ENCODE measurements around the gene ACSF3. TPM values are rescaled to one million over a fixed set of nuclear protein-coding genes. Genes with fewer than 3 reads are reported as not detected.

ACSF3 gene
- total RNA-seq, 1 experiment from 2014 or later = 74.5 TPM

DNA sequence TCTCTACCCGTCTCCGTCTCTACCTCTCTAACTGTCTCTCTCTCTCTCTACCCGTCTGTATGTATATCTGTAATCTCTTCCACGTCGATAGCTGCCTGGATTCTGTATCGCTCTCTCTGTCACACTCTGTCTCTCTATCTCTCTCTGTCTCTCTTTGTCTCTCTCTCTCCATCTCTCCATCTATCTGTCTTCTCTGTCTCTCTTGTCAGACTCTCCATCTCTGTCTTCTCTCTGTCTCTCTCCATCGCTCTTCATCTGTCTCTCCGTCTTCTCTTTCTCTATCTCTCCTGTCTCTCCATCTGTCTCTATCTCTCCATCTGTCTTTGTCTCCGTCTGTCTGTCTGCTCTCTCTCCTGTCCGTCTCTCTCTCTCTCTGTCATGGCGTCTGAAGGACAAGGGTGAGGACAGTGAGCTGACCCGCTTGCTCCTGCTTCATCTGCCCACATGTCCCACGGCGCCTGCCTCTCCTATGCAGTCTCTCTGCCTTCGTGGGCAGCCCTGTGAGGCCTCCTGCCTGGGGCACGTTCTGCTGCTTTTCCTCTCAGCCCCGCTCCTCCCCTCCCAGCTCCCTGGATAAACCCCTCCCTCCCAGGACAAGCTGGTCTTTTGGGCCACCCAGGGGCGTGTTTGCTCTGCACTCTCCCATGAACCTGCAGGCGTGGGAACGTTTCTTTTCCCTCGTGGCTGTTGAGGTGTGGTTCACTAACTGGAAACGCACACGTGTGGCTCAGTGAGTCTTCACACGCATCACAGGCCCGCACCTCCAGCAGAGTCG, 18.9 kb downstream of the ACSF3 start:
- BruUV-seq (replicated peaks) = no TSS peak
- ATAC-seq = no peak
- H3K36me3 ChIP-seq (ENCODE audit: control insufficient read depth in 1 of 2, insufficient read depth in 2 of 2, low read length in 2 of 2) = peaks cover 23 to 31% of the 10 kb centered on the region in 2 experiments; a peak in 3 of 4 replicates

DNA sequence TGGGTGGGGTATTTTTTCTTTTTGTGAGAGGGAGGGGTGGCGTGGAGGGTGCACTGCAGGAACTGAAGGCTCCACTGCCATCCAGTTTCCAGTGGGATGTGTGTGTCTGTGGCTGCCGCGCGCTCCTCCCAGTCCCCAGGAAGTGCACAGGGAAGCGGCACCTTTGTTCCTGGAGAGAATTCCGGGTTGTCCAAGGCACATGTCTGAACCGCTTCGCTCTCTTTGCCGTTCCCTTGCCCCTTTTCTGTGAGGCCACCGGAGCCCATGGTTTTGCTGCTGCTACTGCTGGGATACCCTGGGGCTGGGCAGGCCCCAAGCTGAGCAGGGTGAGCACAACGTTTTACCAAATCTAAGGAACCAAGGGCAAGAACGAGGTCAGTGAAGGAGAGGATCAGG, 19.5 kb downstream of the ACSF3 start:
- Histone ChIP-seq H3K4me1 (ENCODE audit: control insufficient read depth in 1 of 2, insufficient read depth in 2 of 2, low read length in 2 of 2) (no peaks in the 10 kb centered on the region), H3K9me2 (ENCODE audit: insufficient read depth) (no peaks in the 10 kb centered on the region), H2AFZ (ENCODE audit: low read depth, low read length, poor library complexity, severe bottlenecking) (no peak overlapping the region), H3K27me3 (ENCODE audit: insufficient read depth, low read length) (no peaks in the 10 kb centered on the region), H3K36me3 (ENCODE audit: control insufficient read depth in 1 of 2, insufficient read depth in 2 of 2, low read length in 2 of 2) (peaks cover 23 to 36% of the 10 kb centered on the region in 2 experiments; a peak in 3 of 4 replicates), H3K4me3 (replicated peaks in 1 of 2; ENCODE audit: low read depth in 1 of 2, low read length in 2 of 2) (no peak overlapping the region), H3K4me2 (ENCODE audit: low read length) (no peak overlapping the region), H3K27ac (ENCODE audit: low read depth, low read length) (no peak overlapping the region), H3K9ac (ENCODE audit: low read length) (no peak overlapping the region), H4K20me1 (ENCODE audit: insufficient read depth) (no peaks in the 10 kb centered on the region), H3K79me2 (ENCODE audit: insufficient read depth, low read length) (no peaks in the 10 kb centered on the region; the same call in none of the 2 replicates), H3K9me3 (ENCODE audit: control insufficient read depth in 1 of 2, insufficient read depth in 1 of 2, low read depth in 1 of 2, low read length in 2 of 2) (no peaks in the 10 kb centered on the region)
- intact Hi-C loops (cut with micrococcal nuclease) = no loop called here
- DNase-seq (ENCODE audit: low read depth, low spot score) (no peak), ATAC-seq (no peak)
- ChIA-PET RAD21 (ENCODE audit: low non-redundant PET in 1 of 2, low total read pairs in 2 of 2, uncharacterized antibody in 2 of 2, unreplicated experiment in 2 of 2) (no interaction called here), CTCF (no interaction called here), POLR2A (no interaction called here)
- BruUV-seq (replicated peaks) = no TSS peak
- TF ChIP-seq POLR2A (IDR thresholded peaks at IDR 0.05; ENCODE audit: borderline replicate concordance, extremely low read depth, insufficient read depth, insufficient read length) (no peak), MAX (IDR thresholded peaks at IDR 0.05) (no peak), SP1 (IDR thresholded peaks at IDR 0.05; ENCODE audit: low read depth) (no peak), ATF3 (IDR thresholded peaks at IDR 0.05) (no peak), EZH2 (IDR thresholded peaks at IDR 0.05) (no peak), RAD21 (IDR thresholded peaks at IDR 0.05; ENCODE audit: low read depth) (no peak), FOSL1 (IDR thresholded peaks at IDR 0.05; ENCODE audit: low read depth) (no peak), CEBPB (IDR thresholded peaks at IDR 0.05; ENCODE audit: low read depth) (no peak), ELF1 (IDR thresholded peaks at IDR 0.05; ENCODE audit: borderline replicate concordance, low read depth) (no peak), EZH2phosphoT487 (IDR thresholded peaks at IDR 0.05; ENCODE audit: borderline replicate concordance) (no peak)
- TF ChIP-seq, protein P1, sequence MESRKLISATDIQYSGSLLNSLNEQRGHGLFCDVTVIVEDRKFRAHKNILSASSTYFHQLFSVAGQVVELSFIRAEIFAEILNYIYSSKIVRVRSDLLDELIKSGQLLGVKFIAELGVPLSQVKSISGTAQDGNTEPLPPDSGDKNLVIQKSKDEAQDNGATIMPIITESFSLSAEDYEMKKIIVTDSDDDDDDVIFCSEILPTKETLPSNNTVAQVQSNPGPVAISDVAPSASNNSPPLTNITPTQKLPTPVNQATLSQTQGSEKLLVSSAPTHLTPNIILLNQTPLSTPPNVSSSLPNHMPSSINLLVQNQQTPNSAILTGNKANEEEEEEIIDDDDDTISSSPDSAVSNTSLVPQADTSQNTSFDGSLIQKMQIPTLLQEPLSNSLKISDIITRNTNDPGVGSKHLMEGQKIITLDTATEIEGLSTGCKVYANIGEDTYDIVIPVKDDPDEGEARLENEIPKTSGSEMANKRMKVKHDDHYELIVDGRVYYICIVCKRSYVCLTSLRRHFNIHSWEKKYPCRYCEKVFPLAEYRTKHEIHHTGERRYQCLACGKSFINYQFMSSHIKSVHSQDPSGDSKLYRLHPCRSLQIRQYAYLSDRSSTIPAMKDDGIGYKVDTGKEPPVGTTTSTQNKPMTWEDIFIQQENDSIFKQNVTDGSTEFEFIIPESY (IDR thresholded peaks at IDR 0.05; ENCODE audit: extremely low read depth, insufficient replicate concordance, low read length) = no peak

More for the DNA sequence above, 18.9 kb downstream of the ACSF3 start:
- no peak overlapping the region for H3K27ac ChIP-seq (ENCODE audit: low read depth, low read length)
- no peaks in the 10 kb centered on the region for H3K4me1 ChIP-seq (ENCODE audit: control insufficient read depth in 1 of 2, insufficient read depth in 2 of 2, low read length in 2 of 2)
- no peaks in the 10 kb centered on the region for H3K9me2 ChIP-seq (ENCODE audit: insufficient read depth)
- H2AFZ ChIP-seq (ENCODE audit: low read depth, low read length, poor library complexity, severe bottlenecking) = no peak overlapping the region
- CTCF ChIA-PET = no interaction called here
- no peaks in the 10 kb centered on the region; the same call in none of the 2 replicates for H3K79me2 ChIP-seq (ENCODE audit: insufficient read depth, low read length)
- no peaks in the 10 kb centered on the region for H4K20me1 ChIP-seq (ENCODE audit: insufficient read depth)
- intact Hi-C loops (cut with micrococcal nuclease) = no loop called here
- TF ChIP-seq EGR1 (IDR thresholded peaks at IDR 0.05; ENCODE audit: low read depth) (no peak), EZH2phosphoT487 (IDR thresholded peaks at IDR 0.05; ENCODE audit: borderline replicate concordance) (no peak)
- TF ChIP-seq, protein P2, sequence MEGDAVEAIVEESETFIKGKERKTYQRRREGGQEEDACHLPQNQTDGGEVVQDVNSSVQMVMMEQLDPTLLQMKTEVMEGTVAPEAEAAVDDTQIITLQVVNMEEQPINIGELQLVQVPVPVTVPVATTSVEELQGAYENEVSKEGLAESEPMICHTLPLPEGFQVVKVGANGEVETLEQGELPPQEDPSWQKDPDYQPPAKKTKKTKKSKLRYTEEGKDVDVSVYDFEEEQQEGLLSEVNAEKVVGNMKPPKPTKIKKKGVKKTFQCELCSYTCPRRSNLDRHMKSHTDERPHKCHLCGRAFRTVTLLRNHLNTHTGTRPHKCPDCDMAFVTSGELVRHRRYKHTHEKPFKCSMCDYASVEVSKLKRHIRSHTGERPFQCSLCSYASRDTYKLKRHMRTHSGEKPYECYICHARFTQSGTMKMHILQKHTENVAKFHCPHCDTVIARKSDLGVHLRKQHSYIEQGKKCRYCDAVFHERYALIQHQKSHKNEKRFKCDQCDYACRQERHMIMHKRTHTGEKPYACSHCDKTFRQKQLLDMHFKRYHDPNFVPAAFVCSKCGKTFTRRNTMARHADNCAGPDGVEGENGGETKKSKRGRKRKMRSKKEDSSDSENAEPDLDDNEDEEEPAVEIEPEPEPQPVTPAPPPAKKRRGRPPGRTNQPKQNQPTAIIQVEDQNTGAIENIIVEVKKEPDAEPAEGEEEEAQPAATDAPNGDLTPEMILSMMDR (IDR thresholded peaks at IDR 0.05 in 2 of 3, conservative IDR thresholded peaks at IDR 0.05 in 1 of 3; ENCODE audit: borderline replicate concordance in 1 of 3, insufficient read depth in 1 of 3, low read depth in 2 of 3, low read length in 2 of 3) = no peak
- no peaks in the 10 kb centered on the region for H3K9me3 ChIP-seq (ENCODE audit: control insufficient read depth in 1 of 2, insufficient read depth in 1 of 2, low read depth in 1 of 2, low read length in 2 of 2)
- RAD21 ChIA-PET (ENCODE audit: low non-redundant PET in 1 of 2, low total read pairs in 2 of 2, uncharacterized antibody in 2 of 2, unreplicated experiment in 2 of 2) = no interaction called here
- POLR2A ChIA-PET = no interaction called here
- H3K4me2 ChIP-seq (ENCODE audit: low read length) = no peak overlapping the region
- no peak for DNase-seq (ENCODE audit: low read depth, low spot score)
- H3K9ac ChIP-seq (ENCODE audit: low read length) = no peak overlapping the region
- no peaks in the 10 kb centered on the region for H3K27me3 ChIP-seq (ENCODE audit: insufficient read depth, low read length)
- H3K4me3 ChIP-seq (replicated peaks in 1 of 2; ENCODE audit: low read depth in 1 of 2, low read length in 2 of 2) = no peak overlapping the region
